NCI-H1436 treated with DMSO at 0.1 percent for 48 hours (cell line): ENCODE measurements around the gene TEX51.

ENCODE experiments used
- DNase-seq: peaks from one replicate; lab custom pipeline; 2025; lab: John Stamatoyannopoulos, UW

Gene TEX51

DNA sequence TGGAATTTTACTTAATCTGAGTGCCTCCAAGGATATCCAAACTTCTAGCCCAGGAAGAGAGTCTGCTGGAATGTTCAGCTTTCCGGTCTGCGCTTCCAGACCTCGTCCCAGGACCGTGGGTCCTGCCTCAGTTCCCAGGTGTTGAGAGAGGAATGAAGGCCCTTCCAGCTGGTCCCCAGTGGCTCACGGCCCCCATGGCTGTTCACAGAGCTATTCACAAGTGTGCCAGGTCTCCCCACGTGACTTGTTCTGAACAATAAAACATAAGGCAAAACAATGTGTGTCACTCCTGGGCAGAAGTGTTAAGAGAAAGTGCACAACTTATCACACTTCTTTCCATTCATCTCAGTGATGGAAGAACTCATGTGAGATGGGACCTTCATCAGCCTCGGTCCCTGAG lies 20.1 kb upstream of the TEX51 start:
- DNase-seq, result no peak

DNA sequence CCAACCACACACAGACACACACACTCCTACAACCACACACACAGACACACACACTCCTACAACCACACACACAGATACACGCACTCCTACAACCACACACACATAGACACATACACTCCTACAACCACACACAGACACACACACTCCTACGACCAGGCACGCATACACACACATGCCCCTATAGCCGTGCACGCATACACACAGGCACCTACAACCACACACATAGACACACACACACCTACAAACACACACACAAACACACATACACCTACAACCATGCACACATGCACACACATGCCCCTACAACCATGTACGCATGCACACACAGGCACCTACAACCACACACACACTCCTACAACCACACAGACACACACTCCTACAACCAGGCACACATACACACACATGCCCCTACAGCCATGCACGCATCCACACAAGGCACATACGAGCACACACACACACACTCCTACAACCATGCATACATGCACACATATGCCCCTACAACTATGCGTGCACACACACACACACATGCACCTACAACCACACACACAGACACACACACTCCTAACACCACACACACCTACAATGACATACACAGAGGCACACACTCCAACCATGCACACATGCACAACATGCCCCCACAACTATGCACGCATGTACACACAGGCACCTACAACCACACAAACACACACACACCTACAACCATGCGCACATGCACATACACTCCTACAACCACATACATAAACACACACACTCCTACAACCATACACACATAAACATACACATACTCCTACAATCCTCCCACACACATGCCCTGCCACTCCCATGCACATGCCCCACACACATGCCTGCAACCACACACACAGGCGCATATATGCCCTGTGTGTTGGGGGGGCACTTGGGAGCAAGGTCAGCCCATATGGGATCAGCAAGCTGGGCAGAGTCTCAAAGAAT lies 19.1 kb upstream of the TEX51 start:
- no peak for DNase-seq

DNA sequence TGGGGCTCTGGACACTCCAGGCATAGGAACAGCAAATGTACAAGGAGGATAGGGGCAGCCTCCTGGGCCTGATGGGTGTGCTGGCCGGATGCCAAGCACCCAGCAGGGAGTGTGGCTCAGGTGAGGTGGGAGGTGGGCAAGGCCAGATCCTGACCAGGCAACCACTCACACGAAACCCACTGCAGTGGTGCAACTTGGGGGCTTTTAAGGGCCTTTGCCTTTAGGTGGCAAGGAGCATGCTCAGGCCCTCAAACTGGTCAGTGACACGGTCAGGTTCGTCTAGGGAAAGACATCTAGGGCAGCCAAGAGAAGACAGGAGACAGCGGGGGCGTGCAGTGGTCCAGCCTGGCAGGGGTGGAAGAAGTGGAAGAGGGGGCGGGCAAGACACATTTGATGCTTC lies 18.4 kb upstream of the TEX51 start:
- no peak for DNase-seq

DNA sequence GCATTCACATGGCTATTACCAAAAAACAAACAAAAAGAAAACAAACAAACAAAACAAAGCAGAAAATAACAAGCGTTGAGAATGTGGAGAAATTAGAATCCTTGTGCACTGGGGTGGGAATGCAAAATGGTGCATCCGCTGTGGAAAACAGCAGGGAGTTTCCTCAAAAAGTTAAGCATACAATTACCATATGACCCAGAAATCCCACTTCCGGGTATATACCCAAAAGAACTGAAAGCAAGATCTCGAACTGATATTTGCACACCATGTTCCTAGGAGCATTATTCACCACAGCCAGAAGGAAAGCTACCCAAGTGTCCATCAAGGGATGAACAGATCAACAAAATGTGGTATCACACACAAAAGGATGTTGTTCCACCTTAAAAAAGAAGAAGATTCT lies 17.9 kb upstream of the TEX51 start:
- DNase-seq, result no peak

DNA sequence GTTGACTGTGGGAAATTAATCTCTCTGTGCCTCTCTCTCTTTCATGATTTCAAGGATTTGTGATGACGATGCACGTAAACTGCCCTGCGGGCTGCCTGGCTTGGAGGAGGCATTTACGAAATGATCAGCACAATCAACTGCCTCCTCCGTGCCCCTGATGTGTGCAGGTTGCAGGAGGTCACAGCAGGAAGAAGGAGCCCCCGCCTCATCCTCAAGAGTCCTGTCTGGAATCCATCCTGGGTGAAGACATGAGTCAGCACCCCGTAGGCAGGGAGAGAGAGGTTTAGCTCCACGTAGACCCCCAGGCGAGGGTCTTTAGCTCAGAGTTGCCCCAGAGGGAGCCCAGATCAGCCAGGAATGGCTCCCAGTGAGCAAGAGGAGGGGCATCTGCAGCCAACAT lies 17.1 kb upstream of the TEX51 start:
- no peak for DNase-seq

DNA sequence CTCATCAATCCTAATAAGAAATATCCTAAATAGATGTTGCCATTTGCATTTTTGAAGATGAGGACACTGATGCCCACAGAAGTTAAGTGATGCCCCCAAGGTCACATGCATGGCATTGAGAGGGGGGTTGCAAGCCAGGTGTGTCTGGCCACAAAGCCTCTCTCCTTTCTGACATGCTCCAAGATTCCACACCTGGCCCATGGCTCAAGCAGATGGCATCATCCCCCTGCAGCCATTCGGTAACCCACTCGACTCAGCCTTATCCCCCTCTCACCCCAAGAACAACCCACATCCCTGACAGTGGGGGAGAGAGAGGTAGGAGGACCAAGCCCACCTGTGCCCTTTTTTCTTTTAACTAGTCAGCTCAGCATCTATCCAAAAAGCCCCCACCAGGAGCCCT lies 16.5 kb upstream of the TEX51 start:
- DNase-seq, result no peak

DNA sequence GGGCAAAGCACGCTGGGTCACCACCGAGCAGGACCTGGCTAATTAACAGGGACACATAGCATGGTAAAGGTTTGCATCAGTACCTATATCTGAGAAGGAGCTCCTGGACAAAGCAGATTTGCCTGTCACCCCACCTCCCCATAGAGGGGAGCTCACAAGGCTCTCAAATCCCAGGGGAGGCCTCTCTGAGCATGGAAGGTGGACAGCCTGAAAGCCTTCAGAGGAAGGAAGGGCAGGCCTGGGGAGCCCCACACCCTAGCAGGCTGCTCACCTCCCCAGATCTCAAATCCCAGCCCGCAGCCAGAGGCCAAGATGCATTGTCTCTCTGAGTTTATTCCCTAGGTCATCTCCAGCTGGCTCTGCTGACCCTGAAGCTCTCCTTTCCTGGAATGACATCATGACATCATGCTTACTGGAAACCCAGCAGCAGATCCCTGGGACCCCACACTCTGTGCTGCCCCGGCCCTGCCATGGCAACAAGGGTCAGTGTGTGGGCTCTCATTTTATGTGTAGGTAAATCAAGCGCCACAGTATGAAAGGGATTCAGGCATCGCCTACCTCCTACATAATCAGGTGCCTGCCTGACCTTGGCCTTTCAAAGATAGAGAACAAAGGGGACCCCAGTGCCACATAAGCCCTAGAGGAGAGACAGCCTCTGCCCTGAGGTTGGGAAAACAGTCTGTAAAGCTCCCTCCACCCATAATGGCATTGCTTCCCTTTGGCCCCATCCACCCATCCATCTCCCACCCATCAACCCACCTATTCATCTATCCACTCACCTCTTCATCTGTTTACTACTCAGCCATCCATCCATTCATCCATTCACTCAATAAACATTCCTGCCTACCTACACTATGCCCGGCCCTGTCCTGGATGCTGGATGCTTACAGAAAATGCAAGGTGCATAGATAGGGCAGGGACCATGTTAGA lies 15.7 kb upstream of the TEX51 start:
- DNase-seq, result no peak

DNA sequence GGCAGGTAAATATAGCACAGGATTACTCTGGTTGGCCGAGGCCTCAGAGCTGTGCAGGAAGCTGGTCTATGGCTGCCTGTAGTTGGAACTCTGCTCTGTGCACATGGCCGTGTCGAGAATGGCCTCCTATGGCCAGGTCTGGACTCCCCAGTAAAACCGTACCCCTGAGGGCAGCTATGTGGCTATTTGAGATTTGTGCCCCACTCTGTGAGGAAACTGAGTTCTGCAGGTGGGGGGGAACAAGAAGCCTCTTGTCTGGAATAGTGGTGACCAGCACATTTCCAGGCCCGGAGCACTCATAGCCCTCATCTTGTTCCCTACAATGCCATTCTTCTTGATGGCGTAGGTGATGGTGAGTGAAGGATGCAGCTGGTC lies 15.0 kb upstream of the TEX51 start:
- DNase-seq, result no peak

DNA sequence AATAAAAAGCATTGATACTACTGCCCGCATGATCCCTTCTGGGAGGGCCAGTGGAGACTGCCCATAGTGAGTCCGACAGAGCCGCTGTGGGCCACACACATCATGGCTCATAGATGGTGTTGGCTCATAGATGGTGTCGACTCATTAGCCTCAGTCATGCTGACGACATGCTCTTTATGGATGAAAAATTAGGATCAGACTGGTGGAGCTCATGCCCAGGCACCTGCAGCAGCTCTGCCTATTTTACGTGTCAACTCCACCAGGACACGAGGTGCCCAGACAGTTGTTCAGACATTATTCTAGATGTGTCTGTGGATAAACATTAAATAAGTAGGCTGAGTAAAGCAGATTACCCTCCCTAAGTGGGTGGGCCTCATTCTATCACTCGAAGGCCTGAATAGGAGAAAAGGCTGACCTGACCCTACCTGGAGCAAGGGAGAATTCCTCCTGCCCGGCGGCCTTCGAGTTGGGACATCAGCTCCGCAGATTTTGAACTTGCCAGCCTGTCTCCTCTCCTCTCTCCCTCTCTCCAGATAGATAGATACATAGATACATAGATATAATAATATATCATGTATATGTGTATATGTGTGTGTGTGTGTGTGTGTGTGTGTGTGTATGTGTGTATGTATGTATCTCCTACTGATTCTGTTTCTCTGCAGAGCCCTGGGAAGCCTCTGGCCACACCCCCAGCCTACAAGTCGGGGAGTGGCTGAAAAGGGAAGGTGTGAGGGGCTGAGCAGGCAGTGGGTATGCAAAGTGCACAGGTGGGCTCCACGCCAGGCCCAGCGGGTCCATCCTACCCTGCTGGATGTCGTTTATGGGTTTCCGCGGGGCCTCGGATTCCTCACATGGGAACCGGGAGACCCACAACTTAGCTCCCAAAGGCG lies 13.6 kb upstream of the TEX51 start:
- no peak for DNase-seq

DNA sequence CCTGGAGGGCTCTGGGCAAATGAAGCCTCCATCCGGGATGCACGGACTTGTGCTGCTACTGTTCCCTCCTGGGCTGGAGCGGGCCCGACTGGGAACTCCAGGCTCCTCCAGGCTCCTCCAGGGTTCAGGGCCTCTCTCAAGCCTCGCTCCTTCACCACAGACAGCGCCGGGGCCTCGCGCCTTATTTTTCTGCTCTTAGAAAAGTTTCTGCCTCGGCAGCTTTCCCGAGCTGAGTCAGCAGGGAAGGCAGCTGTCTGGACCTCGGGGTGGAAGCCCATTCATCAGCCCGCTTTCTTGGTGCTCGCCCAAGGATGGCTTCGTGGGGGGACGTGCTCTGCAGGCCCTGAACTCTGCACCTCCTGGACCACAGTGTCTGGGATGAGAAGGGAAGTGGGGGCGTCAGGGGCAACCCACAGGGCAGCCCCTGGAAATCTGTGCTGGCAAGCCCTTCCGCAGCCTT lies 12.9 kb upstream of the TEX51 start:
- no peak for DNase-seq

DNA sequence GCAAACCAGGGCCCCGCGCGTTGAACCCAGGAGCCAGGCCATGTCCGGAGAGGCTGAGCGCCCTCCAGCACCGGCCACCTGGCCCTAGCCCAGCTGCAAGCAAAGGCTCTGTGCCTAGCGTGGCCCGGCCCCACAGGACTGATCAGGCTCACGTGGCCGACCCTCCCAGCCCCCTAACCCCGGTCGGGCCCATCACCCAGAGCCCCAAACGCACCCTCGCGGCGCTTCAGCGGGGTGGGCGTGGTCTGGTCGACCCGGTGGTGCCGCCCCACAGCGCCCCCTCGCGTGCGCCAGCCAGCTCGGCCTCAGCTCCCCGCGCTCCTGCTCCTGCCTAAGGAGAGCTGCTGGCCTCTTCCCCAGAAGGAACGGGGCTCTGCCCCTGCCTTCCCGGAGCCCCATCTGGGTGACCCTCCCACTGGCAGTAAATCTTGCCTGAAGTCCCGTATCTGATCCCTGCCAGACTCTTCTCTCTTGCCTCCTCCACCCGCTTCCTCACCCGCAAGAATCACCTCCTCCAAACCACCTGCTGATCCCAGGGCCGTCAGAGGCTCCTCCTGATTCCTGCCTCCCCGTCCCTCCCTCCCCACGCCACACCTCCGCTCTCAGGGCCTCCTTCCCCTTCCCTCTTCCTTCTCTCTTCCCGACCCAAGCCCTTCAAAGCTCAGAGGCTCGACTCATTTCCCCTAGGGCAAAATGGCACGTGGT lies 12.3 kb upstream of the TEX51 start:
- no peak for DNase-seq

DNA sequence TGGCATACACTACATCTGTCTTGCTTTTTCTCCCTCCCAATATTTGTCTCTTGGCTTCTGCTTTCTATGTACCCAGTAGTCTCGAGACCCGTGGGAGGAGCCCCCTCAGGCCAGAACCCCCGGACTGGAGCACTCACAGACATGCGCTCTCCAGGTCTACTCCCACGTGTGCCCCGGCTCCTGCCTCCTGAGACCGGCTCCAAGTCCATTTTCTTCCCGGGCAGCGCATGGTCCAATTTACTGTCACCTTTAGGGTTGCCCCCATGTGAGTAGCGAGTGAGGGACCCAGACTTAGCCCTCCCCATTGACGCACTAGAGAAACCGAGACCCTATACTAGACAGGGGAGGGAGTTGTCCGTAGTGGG lies 11.8 kb upstream of the TEX51 start:
- DNase-seq, result no peak

DNA sequence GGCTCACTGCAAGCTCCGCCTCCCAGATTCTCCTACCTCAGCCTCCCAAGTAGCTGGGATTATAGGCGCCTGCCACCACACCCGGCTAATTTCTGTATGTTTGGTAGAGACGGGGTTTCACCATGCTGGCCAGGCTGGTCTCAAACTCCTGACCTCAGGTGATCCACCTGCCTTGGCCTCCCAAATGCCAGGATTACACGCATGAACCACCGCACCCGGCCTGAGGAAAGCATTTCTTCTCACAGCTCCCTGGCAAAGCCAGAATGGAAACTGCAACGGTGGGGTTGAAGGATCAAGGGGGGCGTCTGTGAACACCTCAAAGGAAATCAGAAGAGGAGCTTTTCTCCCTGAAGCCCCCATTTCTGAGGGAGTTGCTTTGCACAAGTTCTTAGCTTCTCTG lies 11.2 kb upstream of the TEX51 start:
- DNase-seq, result no peak

DNA sequence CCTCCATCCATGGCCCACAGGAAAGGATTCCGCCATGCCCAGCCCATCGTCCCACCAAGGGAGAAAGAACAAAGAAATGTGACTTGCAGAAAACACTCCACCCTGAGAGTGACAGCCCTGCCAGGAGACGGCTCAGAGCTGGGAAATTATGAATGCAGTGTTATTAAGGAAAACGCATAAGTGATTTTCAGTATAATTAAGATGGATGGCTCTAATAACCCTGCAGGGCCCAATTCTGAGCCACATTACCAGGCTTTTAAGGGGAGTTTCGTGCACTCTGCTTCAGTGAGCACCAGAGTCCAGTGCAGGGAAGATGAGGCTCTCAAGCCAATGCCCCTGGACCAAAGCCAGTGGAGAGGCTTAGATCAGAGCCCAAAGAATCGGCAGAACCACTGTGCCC lies 10.6 kb upstream of the TEX51 start:
- no peak for DNase-seq

DNA sequence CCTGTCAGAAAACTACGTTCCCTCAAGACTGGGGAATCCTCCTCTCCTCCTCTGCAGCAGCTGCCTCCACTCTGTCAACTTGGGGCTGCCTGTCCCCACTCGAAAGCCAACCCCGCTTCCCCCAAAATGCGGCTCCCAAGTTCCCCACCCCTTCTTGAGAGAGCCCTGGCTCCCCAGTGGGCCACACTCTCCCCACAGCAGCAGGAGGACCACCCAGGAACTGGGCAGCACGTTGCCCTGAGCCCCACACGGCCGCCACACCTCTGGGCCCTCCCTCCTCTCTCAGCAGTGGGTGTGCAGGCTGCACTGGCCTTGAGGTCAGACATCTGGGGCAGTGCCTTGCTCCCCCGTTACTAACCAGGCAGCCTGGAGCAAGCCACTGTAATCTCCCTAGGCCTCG lies 9.6 kb upstream of the TEX51 start:
- no peak for DNase-seq

DNA sequence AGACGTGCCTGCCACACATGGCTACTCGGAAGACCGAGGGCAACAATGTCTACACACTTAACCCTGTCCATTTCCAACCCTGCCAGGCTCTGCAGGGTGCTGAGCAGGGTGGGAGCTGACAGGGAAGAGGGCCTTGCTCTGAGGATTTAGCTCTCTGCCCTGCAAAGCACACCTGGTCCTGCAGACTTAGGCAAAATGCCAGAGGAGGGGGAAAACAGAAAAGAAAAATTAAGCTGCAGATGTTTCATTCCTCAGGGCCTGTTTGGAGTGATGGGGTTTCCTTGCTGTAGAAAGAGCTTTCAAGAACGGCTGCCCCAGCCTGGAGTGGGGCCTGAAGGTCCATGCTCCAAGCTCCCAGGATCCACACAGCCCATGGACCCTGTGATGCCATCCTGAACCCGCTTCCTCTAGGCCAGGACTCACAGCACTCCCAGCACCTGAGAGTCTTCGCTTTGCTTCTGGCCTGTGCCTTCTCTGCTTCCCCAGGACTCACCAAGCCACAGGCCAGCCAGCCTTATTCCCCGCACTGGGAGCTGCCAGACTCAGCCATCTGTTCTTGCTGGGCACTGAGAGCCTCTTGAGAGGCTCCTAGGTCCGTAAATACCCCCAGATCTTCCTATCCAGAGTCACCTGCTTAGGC lies 9.1 kb upstream of the TEX51 start:
- no peak for DNase-seq

DNA sequence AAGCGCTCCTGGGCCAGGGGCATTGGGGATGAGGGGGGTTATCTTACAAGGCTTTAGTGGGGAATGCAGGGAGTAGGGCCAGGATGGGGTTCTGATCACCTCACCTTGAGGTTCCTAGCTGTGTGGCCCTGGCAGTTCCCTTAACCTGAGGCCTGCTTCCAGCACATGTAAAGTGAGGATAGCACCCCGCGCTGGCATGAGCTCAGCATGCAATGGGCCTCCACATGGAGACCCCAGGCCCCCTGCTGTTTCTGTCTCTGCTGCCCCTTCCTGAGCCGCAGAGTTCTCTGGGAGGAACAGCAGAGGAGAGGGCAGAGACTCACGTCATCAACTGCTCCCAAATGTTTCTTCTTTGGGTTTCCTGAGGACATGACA lies 8.6 kb upstream of the TEX51 start:
- no peak for DNase-seq

DNA sequence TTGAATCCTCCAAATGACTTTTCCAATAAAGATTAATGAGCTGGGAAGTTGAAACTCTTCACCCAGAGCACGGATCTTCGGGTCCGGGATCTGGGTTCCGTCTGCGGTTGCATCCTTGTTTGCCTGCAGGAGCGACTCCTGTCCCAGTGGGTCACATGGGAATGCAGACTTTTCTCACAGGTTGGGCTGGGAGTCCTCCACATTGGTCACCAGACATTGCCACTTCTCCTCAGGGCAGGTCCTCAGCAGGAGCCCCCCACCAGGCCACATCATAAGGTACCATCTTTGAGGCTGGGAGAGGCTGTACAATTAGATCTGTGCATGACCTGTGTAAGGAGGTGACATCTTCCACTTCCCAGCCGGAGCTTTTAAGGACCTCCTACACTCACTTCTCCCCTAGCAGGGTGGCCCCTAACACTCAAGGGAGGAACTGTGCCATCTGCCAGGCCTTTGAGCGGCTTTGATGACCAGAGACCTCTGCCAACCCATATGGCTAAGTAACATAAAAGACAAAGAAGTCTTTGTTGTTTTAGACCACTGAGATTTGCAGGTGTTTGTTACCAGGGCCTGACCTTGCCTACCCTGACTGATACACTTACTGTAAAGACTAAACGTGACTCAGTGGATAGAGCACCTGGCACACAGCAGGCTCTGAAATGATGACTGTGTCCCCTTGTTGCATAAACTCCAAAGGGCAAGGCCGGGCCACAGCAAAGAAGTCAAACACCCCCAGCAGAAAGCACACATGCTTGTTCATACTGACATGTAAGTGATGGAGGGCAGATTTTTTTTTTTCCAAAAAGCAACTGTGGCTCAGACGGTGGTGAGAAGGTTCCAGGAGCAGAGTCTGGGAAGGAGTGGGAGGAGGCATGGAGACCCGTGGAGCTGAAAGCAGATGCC lies 7.9 kb upstream of the TEX51 start:
- DNase-seq, result no peak

DNA sequence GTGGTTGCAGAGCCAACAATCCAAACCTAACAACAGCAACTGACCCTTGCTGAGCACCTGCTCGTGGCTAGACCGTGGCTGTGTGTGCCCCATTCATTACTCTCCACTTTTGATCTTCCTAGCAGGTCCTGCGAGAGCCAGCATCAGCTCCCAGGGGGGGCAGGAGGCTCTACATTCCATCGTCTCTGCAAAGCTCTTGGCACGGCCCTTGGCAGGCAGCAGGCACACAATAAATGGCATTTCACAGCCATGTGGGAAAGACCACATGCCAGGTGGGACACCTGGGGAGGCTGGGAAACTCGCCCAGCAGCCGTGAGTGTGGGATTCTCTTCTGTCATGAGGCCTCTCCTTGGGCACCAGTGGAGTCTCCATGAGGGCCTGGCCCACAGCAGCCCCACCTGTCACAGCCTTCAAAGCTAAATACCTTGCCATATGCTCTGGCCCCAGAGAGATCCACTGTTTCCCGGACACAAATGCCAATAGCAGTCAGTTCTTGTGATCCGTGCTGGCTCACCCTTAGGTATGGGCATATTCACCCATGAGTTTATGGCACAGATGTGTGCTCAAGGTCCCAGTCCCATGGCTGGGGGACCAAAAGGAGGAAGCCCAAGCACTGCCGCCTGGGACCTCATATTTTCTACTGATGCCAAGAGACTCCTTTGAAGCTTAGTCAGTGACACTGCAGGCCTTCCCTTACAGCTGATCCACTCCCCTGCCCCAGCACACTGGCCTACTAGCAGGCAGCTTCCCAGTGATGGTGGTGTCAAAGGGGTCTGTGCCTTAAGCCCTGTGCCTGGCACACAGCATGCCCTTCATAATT lies 6.8 kb upstream of the TEX51 start:
- DNase-seq, result no peak
